GM12891 (cell line): ENCODE data around the gene SWI5.

Source experiments
- POLR2A ChIP-seq: IDR thresholded peaks from 2 replicates; pipeline ENCODE4 v1.6.1; 2011; ENCODE audit warnings: low read depth, low read length, control low read depth
- POLR2AphosphoS5 ChIP-seq: IDR thresholded peaks from 2 replicates; pipeline ENCODE4 v1.6.1; 2011; ENCODE audit warnings: low read depth, low read length, control low read depth
- TAF1 ChIP-seq: IDR thresholded peaks from 2 replicates; pipeline ENCODE4 v1.6.1; 2011; ENCODE audit warnings: low read depth, low read length, control low read depth

GRCh38 chr9:128244837-128245231, 31.2 kb upstream of the SWI5 start:
- TF ChIP-seq POLR2AphosphoS5 (no peak), TAF1 (no peak), POLR2A (no peak)
